GM12874 (cell line): ENCODE results near the gene L1CAM.
A peak's percentile ranks its signal among the peaks of the same experiment; 100 is the strongest.

Experiments used
- TF ChIP-seq, protein P1 (sequence below): IDR thresholded peaks from 2 replicates; pipeline ENCODE4 v1.5.1; 2011; ENCODE audit warnings: low read depth, mild to moderate bottlenecking, control low read depth, low read length, moderate library complexity; ENCODE audit not compliant: insufficient read depth

L1CAM gene

DNA sequence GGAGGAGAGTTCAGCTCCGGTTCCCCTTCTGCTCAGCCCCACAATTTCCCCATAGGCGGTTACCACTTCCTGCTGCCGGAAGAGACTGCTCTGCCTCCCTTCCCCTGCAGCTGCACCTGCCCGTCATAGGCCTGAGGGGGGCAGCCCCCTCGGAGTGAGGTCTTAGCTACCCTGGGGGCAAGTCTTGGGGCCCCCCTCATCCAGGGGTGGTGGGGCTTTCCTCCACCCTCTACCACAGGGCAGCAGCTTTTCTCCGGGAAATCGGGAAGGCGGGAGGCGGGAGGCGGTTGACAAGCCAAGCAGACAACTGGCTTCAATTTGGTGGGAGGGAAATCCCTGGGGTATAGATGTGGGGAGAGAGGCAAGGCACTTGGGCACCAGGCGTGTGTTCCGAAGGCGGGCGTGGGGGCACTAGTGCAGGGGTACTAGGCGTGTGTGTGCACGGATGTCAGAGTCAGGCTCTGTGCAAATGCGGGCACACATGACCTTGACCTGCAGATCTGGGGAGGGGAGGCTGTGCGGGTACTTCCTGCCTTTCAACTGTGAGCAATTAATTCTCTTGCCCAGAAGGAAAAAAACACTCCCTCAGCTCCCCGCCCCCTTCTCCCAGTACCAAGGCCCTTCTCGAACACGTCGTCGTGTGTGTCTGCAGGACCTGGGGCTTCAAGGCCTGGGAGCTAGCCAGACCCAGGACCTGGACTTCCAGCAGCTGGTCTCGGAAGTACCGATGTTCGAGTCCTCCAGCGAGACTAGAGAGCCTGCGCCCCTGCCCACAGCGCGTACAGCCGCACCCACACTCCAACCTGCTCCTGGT, 41.1 kb upstream of the L1CAM start:
- TF ChIP-seq, protein P1, sequence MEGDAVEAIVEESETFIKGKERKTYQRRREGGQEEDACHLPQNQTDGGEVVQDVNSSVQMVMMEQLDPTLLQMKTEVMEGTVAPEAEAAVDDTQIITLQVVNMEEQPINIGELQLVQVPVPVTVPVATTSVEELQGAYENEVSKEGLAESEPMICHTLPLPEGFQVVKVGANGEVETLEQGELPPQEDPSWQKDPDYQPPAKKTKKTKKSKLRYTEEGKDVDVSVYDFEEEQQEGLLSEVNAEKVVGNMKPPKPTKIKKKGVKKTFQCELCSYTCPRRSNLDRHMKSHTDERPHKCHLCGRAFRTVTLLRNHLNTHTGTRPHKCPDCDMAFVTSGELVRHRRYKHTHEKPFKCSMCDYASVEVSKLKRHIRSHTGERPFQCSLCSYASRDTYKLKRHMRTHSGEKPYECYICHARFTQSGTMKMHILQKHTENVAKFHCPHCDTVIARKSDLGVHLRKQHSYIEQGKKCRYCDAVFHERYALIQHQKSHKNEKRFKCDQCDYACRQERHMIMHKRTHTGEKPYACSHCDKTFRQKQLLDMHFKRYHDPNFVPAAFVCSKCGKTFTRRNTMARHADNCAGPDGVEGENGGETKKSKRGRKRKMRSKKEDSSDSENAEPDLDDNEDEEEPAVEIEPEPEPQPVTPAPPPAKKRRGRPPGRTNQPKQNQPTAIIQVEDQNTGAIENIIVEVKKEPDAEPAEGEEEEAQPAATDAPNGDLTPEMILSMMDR = 0 out of 2 replicates have a peak, but pooled peaks have one; percentile 1

GRCh38 chrX:153926552-153926857, 40.5 kb upstream of the L1CAM start:
- TF ChIP-seq, protein P1 = no peak

DNA sequence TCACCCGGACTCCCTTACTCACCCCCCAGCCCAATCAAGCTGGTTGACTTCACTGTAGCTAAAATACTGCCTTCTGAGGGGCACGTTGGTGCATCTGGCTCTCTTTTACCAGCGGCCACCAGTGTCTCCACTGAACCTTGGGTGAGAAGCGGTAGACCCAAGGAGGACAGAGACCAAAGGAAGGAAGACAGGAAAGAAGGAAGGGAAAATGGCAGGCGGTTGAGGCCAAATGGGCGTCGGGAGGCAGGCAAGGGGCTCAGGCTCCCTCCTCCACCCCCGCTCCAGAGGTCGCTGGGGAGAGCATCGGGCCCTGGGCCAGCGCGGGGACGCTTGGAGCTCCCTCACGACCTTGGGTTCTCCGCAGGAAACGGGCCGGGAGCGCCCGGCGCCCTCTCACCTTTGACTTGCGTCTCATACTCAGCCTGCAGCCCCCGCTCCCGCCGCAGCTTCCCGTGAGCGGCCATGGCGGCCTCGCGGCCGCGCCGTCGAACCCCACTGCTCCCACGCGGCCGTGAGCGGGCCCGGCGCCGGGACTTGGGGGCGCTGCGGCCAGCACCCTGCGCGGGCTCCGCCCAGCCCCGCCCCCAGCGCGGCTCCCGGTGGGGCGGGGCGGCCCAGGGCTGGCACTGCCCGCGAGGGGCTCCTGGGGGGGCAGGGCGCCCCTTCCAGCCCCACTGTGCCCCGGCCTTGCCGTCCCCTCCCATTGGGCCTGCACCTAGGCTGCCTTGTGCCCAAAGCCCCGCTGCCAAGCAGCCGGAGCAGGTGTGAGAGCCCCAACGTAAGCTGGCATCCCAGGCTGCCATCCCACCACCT, 40.0 kb upstream of the L1CAM start, which contains the start of gene ARHGAP4:
Gene ARHGAP4, minus strand, starts transcription at position 526 of the 813 bp plus-strand sequence. Its CDS starts 62 bp downstream, at position 464.
- TF ChIP-seq, protein P1 = no peak

DNA sequence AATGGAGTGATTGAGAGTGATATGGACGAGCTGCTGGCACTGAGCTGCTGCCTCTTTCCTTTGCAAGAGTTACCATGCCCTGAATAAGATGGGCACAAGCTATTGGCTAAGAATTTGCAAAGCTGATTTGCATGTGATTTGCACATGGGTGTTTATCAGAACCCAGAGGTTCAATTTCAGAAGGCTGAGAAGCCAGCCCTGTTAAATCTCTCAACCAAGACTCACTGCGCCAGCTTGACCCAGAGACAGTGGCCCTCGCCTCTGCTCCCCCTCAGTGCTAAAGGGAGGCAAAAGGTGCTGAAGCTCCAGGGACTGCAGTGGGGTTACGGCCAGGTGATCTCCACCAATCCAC, 39.4 kb upstream of the L1CAM start:
- TF ChIP-seq, protein P1 = no peak

GRCh38 chrX:153924149-153924861, 38.3 kb upstream of the L1CAM start:
- TF ChIP-seq, protein P1 = peak; percentile 9; the same call in 1 of the 2 replicates

GRCh38 chrX:153922932-153923857, 37.2 kb upstream of the L1CAM start:
- TF ChIP-seq, protein P1 = peak; percentile 60
